Body of pancreas (tissue), 4 donors: ENCODE measurements around the gene PIGA. TPM values are rescaled to one million over a fixed set of nuclear protein-coding genes. Genes with fewer than 3 reads are reported as not detected.

Source experiments
- ATAC-seq: fragments of 150-250 bp; one replicate; pipeline ENCODE4 v1.9.1; 2016
- DNase-seq, 4 donors: peaks; one replicate each; pipeline ENCODE4 v3.0.0-alpha.2; 2019
- H3K27ac ChIP-seq, 4 donors: fragments of 200-600 bp; sonication (generic); 1 replicate in 3 of 4; 2 replicates in 1 of 4; pipeline versions ENCODE4 v1.5.1 to v1.6.1; 2016 to 2019; ENCODE audit warnings: mild to moderate bottlenecking in 1 of 4, mixed read lengths in 1 of 4, moderate library complexity in 1 of 4
- H3K27me3 ChIP-seq, 2 donors: fragments of 200-600 bp; sonication (generic); one replicate each; pipeline ENCODE4 v1.6.0; 2016; ENCODE audit warnings: mild to moderate bottlenecking in 1 of 2
- H3K36me3 ChIP-seq, 2 donors: fragments of 200-600 bp; sonication (generic); replicated peaks in 1 of 2; 2 replicates each; pipeline ENCODE4 v1.5.1; 2016; ENCODE audit warnings: low read depth in 2 of 2; ENCODE audit not compliant: insufficient read depth in 1 of 2
- H3K4me1 ChIP-seq: fragments of 200-600 bp; sonication (generic); one replicate; pipeline ENCODE4 v1.6.0; 2016
- H3K4me3 ChIP-seq, 2 donors: fragments of 200-600 bp; sonication (generic); 1 replicate in 1 of 2; 2 replicates in 1 of 2; pipeline ENCODE4 v1.5.1; 2016 to 2019
- H3K9me3 ChIP-seq, 3 donors: fragments of 200-600 bp; sonication (generic); 1 replicate in 2 of 3; 2 replicates in 1 of 3; pipeline ENCODE4 v1.5.1; 2016
- POLR2A ChIP-seq, 3 donors: fragments of 450-650 bp; IDR thresholded peaks; one replicate each; pipeline ENCODE4 v1.6.1; 2016; ENCODE audit warnings: antibody characterized with exemption in 3 of 3, mild to moderate bottlenecking in 2 of 3
- WGBS, 2 donors: methylation state at CpG; one replicate each; pipeline ENCODE4 v1.1.5; 2017; 5-methylcytosine and 5-hydroxymethylcytosine counted together
- intact Hi-C: fragments of 100-400 bp; cut with DNase I; formaldehyde crosslinking; loops from one replicate; pipeline ENCODE4 v1.15.1; 2023
- total RNA-seq, 2 donors: library from RNA; depleted of rRNA; stranded (reverse); fragments of >200 nt; gene quantifications; one replicate each; pipeline ENCODE4 v1.1.0, GENCODE V29; 2016
- TF ChIP-seq, protein P1 (sequence below), 7 experiments: fragments of 450-650 bp in 4 of 7; fragments of 200-600 bp in 3 of 7; sonication (generic) in 3 of 7; IDR thresholded peaks; one replicate each; pipeline ENCODE4 v1.5.1; 2016 to 2019; ENCODE audit warnings: antibody characterized with exemption in 7 of 7

The PIGA gene
- total RNA-seq, 2 donors from 2014 or later = 9.3 to 24.7 TPM

DNA sequence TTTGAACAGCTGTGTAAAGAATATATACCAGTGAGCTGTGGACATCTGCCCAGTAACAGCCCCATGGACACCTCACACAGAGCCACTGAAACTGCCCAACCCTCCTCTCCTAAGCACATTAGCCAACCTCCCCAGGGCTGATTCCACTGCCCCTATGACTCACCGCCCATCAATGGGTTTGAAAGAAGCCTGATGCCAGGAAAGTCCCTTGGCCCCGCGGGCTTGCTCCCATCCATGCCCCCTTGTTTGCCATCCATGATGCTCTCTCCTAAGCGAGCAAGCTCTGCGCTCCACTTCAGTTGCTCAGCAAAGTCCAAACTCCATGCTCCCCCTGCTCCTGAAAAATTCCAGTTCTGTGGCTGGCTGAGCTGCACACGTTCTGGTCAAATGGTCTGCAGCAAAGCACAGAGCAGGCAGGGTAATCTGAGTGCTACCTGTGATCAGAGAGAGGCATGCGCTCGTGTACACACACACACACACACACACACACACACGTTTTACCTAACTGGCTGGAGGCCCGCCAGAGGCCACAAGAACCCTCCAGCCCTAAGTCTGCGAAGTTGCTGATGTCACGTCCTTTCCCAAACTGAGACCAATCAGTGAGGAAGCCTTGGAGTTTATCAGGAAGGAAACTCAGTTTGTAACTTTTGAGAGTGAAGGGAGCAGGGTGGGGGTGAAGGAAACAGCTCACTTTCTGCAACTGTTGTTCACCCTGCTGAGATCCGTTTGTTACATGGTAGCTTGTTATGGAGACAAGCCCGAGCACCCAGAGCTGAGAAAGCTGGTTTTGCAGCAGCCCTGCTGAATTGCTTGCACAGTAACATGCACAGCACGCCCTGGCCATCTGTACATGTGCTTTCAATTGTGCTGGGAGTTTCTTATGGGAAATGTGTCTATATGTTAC lies 65.5 kb downstream of the PIGA start, which contains the start of gene ASB9:
Gene ASB9, minus strand, starts transcription at position 466 of the 904 bp plus-strand sequence. Its CDS starts 209 bp downstream, at position 257.
- peak within 1 kb of the TSS; percentile 57 to 84 (median 68) for H3K27ac ChIP-seq
- peak; percentile 88 for ATAC-seq

More for the DNA sequence above, 65.5 kb downstream of the PIGA start, which contains the start of gene ASB9:
- Histone ChIP-seq H3K36me3 (no peaks in the 10 kb centered on the region), H3K4me3 (no peak within 1 kb of the TSS), H3K27me3 (no peaks in the 10 kb centered on the region), H3K4me1 (no peaks in the 10 kb centered on the region), H3K9me3 (no peaks in the 10 kb centered on the region)
- TF ChIP-seq, protein P1, sequence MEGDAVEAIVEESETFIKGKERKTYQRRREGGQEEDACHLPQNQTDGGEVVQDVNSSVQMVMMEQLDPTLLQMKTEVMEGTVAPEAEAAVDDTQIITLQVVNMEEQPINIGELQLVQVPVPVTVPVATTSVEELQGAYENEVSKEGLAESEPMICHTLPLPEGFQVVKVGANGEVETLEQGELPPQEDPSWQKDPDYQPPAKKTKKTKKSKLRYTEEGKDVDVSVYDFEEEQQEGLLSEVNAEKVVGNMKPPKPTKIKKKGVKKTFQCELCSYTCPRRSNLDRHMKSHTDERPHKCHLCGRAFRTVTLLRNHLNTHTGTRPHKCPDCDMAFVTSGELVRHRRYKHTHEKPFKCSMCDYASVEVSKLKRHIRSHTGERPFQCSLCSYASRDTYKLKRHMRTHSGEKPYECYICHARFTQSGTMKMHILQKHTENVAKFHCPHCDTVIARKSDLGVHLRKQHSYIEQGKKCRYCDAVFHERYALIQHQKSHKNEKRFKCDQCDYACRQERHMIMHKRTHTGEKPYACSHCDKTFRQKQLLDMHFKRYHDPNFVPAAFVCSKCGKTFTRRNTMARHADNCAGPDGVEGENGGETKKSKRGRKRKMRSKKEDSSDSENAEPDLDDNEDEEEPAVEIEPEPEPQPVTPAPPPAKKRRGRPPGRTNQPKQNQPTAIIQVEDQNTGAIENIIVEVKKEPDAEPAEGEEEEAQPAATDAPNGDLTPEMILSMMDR (IDR thresholded peaks at IDR 0.05) = no peak
- peak; percentile 11 to 42 (median 32) for TF ChIP-seq POLR2A (IDR thresholded peaks at IDR 0.05)
- WGBS, 2 donors = 3 to 40% methylated on average over 1 to 8 of the region's 15 CpGs
- intact Hi-C loops = no loop called here
- DNase-seq = peak; percentile 74 to 84 (median 82)

Other genes with a start within 250 kb of the PIGA start
- 1 to 10 TPM; 1.6 to 4.9 TPM for gene ASB9, start 65.4 kb downstream of the PIGA start, total RNA-seq
- gene ASB11, start 19.9 kb downstream of the PIGA start, total RNA-seq = under 1 TPM in 1 of 2 donors, not detected in 1; 0.52 TPM
- gene VEGFD, start 48.9 kb upstream of the PIGA start, total RNA-seq = under 1 TPM in 1 of 2 donors, not detected in 1; 0.66 TPM
- gene PIR, start 157.8 kb upstream of the PIGA start, total RNA-seq = 1 to 10 TPM; 3.9 to 5.3 TPM
- gene BMX, start 165.3 kb upstream of the PIGA start, total RNA-seq = under 1 TPM in 1 of 2 donors, not detected in 1; 0.52 TPM